GM21360 (cell line): ENCODE measurements around the gene CPNE1.

Source experiments
- ATAC-seq: cut with Tn5 transposase; IDR thresholded peaks from one replicate; pipeline ENCODE4 v1.9.1; 2021; ENCODE audit warnings: mild to moderate bottlenecking, moderate library complexity; ENCODE audit not compliant: unreplicated experiment

CPNE1 gene

DNA sequence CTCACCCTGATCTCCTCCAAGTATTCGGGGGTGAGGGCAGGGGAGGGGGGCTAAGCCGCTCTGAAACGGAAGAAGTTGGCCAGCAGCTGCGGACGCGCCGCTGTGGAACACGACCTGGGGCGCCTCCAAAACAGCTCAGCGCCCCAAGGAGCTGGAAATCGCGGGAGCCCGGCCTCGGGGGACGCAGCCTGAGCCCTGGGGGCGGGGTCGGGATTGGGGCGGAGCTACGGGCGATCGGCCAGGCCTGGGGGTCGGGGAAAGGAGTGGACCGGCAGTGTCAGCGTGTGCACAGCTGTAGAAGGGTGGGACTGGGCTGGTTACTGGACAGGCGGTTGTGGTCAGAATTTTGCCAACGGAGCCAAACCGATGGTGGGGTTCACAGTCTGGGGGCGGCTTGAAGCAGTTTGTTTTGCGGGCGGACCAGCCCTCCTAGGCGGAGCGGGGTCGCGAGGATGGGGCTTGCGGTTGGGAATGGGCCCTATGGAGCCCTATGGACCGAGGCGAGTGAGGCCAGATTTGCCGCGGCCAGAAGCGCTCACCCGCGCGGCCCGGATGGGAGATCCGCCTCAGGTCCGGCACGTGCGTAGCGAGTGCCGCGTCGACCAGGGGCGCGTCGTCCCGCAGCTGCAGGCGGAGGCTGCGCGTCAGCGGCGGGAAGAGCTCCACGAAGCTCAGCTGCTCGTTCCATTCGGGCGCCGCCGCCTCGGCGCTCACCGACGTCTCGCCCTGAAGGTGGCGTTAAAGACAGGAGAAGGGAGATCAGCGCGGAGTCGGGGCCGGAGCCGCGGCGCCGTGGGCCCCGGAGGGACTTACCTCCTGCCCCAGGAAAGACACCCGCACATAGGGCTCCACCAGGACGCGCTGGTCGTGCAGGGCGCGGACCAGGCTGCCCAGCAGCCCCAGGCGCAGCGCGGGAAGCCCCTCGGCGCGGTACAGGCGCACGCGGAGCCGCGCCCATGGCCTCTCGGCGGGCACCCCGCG, 63.4 kb downstream of the CPNE1 start:
- ATAC-seq = no peak

DNA sequence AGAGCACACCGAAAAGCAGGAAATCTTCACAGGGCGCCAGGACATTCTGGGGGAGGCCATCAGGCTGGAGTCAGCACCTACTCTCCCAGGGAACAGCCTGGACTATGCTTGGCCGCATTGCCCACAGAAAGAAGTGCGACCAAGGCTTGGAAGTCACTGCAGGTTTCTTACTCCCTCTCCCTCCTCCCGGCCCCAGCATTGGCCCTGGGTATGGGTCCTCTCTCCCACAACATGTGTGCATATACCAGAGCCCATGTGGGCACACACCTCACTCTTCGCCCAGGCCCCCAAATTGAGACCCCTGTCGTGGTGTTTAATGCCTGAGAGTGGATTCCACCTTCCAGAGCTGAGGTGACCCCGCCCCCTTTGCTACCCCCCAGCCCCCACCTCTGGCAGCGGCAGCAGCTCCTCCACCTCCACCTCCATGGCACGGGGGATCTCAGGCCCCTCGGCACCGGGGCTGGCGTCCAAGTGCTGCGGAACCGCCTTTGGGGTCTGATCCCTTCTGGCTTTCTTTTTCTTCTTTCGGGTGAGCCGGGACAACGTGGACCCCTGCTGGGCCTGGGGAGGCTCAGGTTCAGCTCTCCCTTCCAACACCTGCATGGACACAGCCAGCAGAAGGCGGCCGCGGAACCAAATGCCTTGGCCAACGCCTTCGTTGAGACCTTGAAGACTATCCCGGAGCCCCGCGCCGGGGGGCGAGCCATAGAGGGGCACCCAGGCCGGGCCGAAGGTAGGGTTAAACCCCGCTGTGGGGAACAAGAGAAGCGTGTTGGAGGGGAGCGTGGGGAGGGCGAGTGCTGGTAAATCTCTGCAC, 64.3 kb downstream of the CPNE1 start:
- no peak for ATAC-seq

DNA sequence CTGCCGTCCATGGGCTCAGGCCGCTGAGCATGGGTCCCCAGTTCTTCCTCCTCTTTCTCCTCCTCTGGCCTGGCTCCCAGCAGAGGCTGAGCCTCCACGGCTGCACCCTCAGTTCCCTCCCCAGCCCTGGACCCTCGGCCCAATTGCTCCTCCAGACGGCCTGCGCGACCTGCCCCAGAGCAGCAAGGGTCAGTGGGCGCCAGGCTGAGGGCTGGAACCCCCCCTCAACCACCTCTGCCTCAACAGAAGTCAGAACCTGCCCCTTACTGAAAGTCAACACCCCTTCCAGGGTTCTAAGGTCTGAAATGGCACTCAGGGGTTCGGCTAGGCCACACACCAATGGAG, 65.0 kb downstream of the CPNE1 start:
- ATAC-seq = no peak

DNA sequence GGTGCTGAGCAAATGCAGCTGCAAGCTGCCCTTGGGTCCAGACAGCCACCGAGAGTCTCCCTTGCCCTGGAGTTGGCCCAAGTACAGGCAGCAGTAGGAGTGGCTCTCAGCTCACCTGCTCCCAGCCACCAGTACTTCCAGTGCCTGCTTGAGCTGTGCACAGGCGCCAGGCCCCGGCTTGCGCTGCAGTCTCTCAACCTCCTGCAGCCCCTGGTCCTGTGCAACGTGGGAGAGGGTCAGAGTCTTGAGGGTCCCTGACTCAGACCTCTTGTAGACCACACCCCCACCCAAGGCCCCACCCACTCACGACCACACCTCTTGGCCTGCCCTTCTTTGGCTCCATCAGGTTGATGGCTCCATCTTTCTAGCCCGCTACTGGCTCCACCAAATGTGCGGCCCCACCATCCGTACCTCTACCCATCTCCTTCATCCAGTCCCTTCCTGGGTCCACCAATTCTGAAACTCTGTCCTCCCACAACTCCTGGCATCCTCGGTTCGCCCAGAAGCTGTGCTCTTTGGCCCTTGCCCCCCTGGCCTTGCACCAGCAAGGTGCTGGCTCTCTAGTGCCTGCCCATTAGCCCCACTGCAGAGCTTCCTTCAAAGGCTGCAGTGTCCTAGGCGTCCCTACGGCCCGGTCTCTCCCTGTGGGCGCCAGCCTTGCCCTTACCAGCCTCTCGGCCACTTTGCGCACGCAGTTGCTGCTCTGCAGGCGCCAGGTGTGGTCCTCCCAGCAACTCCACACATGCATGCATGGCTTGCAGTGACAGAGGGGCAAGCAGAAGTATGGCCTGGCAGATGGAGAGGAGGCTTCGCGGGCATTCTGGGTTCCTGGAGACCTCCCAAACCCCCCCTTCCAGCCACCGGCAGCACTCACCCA, 65.6 kb downstream of the CPNE1 start:
- no peak for ATAC-seq

DNA sequence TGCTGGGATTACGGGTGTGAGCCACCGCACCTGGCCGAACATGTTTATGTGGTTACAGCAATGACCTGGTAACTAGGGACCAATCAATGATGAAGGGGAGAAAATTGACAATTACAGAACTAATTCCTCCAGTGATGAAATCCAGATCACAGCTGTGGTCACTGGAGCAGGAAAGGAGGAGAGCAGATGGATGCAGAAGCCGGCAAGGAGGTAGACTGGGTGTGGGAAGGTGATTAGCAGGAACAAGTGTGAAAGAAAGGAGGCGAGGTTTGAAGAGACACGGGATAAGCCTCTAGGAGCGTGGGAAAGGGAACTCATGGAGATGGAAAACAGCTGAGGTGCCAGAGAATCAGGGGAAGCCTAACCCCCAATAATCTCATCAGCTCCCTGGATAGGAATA, 66.2 kb downstream of the CPNE1 start:
- ATAC-seq = no peak

DNA sequence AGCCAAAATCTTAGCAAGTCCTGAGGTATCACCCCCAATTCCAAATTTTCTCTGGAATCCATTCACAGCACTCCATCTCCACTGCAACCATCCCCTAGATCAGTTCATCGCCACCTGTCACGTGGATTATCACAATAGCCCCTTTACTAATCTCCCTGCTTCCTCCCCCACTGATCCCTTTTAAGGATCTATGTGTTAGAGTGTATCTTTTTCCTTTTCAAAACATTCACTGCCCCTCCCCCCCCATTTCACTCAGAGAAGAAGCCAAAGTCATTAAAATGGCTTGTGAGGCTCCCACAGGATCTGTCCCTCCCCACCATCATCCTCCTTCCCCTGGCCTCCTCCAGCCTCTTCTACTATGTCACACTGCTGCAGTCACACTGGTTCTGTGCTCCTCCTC, 67.5 kb downstream of the CPNE1 start:
- ATAC-seq = no peak

DNA sequence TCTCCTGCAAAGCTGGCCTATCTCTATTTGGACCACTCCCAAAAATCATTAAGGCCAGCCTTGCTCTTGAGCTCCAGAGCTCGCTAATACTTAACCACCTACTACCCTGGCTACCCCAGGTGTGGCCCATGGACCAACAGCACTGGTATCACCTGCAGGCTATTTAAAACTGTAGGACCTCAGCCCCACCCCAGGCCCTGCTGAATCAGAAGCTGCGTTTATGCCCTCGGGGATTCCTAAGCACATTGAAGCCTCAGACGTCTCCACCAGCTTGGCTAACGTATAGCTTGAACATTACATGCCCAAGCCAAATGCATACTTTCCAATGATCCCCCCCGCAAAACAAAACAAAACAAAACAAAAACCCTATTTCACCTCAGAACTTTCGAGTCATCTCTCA, 68.8 kb downstream of the CPNE1 start:
- no peak for ATAC-seq

DNA sequence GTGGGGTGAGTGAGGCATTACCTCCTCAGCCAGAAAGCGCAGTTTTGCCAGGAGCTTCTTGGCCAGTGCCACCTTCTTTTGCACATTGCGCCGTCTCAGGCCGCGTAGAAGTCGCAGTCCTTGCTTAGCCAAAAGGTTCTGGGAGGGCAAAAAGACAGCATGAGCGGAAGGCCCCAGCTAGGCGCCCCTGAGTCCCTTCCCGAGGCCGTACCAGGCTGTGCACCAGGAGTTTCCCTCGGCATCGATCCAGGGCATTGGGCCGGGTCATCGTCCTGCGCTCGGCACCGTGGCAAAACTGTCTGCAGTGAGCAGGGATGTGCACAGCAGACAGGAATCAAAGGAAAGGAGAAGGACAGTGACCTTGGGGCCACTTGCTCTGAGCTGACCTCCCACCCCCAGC, 69.2 kb downstream of the CPNE1 start:
- no peak for ATAC-seq

DNA sequence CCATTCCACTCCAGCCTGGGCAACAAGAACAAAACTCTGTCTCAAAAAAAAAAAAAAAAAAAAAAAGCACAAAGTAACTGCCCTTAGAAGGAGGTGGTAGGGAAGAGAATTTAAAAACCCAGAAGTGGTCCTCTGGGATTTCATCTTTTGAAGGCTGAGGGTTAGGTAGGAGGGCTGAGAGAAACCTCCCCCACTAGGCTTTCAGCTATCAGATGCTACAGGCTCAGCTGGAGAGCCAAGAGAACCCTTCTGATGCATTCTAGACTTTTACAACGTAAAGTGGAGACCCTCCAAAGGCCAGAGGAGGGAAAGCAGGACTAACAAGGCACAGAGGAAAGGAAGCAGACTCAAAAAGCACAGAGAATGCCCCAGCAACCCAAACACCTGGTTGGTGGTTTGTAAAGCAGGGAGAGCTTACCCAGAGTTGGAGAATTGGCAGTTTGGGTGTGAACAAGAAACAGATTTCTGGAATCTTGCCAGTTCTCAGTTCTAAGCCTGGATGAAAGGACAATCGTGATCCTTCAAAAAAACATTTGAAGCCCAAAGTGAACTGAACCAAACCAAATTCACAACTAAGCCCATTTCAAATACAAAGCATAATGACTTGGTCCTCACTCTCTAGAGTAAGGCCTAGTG, 72.2 kb downstream of the CPNE1 start:
- ATAC-seq = no peak

DNA sequence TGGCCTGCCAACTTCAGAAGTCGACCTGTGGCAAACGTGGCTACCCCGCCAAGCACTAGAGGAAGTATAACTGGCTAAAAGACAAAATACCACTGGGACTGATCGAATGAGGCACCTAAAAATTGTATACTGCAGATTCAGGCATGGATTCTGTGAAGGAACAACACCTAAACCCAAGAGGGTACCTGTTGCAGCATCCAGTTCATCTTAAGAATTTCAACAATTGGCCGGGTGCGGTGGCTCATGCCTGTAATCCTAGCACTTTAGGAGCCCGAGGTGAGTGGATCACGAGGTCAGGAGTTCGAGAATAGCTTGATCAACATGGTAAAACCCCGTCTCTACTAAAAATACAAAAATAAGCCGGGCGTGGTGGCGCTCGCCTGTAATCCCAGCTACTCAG, 76.3 kb downstream of the CPNE1 start:
- ATAC-seq = no peak

DNA sequence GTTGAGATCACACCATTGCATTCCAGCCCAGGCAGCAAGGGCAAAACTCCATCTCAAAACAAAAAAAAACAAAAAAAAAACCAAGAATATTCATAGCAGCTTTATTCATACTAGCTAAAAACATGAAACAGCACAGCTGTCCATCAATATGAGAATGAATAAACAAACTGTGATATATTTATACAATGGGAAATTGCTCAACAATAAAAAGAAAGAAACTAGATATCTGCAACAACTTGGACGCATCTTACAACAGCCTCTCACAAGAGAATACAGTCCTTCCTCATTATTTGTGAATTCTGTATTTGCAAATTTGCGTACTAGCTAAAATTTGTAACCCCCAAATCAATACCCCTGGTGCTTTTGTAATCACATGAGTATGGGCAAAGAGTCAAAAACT, 77.3 kb downstream of the CPNE1 start:
- ATAC-seq = no peak

DNA sequence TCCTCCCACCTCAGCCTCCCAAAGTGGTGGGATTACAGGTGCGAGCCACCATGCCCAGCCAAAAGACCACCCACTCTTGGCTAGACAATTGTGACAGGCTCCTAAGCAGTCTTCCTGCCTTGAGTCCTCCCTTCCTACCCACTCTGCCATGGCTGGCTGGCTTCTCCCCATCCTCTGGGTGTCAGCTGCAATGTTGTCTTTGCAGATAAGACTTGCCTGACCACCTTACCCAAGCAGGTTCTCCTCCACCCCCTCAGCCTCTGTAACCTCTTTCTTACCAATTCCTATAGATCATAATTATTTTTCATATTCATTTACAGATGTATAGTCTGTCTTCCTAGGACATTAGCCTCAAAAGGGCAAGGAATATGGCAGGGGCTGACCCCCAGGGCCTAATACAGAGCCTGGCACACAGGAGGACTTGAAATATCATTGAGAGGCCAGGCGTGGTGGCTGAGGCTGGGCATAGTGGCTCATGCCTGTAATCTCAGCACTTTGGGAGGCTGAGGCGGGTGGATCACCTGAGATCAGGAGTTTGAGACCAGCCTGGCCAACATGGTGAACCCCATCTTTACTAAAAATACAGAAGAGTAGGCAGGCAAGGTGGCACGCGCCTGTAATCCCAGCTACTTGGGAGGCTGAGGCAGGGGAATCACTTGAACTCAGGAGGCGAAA, 77.8 kb downstream of the CPNE1 start:
- no peak for ATAC-seq

DNA sequence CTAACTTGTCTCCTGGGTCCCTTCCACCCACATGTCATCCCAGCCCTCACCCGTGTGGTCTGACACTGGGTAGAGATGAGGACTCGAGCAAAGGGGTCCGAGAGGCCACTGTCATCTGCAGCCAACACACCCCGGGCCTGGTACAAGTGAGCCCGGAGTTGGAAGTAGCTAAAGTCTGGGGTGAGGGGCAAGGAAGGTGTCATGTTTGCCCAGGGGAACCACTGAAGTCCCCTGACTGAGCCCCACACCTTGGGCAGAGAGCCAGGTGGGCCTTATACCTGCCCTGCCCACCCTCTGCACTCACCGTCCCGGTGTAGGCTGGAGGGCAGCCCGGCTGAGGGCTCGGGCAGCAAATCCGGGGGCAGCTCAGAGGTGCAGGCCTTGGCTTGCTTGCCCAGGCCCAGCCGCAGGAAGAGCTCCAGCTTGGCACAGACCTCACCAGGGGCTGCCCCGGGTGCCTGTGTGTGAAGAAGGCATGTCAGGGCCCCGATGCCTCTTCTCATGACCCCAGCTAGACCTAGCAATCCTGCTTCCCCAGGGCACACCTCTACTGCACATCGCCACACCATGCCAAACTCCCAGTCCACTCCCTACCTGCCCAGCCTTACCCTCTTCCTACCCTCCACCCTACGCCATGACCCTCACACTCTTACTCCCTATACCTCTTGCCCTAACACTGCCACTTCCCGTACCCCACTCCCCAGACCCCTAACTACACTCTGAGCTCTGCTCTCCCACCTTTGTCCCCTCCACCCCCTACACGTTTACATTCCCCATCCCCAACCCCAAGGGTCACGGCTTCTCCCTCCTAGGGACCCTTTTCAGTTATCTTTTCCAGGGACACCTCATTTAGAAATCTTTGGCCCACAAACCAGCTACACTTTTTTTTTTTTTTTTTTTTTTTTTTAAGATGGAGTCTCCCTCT, 80.8 kb downstream of the CPNE1 start:
- ATAC-seq = no peak

DNA sequence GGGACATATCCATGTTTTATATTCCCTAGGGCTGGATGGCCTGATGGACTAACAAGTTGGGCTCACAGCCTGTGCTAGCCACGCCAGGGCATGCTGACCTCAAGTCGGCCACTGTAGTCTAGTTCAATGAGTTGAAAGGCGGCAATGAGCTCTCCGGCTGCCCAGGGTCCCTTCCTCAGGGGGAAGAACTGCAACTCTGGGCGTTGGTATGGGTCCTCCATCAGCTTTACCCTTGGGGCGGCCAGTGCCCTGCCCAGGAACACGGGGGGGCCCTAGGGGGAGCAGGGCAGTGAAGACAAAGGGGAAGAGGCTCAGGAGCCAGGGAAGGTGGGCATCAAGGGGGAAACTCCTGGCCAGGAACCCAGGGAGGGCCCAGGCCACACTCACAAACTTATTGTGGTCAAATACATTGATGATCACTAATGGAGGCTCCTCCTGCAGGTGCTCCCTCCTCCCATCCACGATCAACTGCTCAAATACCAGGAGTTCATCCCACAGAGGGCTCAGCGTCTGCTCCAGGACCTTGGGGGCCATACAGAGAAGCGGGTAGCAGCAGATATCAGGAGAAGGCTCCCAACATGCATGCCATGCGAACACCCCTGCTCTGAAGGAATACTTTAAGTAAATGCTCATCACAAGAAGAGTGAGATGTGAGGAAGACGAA, 81.8 kb downstream of the CPNE1 start:
- no peak for ATAC-seq

DNA sequence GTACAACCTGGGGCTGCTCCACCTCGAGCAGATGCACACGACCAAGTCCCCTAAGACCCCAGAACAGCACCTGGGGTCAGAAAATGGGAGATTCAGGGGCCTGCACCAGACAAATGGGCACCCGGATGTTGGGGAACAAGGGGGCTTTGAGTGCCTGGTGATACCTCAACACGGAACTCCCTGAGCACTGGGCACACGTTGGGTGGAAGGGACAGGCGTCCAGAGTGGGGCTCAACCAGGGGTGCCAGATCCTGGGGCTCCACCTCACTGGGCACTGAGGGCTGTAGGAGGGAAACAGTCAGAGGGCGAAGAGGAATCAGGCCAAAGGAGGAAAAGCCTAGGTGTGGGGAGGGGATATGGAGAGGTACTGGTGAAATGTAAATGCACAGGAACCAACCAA, 82.6 kb downstream of the CPNE1 start:
- no peak for ATAC-seq

DNA sequence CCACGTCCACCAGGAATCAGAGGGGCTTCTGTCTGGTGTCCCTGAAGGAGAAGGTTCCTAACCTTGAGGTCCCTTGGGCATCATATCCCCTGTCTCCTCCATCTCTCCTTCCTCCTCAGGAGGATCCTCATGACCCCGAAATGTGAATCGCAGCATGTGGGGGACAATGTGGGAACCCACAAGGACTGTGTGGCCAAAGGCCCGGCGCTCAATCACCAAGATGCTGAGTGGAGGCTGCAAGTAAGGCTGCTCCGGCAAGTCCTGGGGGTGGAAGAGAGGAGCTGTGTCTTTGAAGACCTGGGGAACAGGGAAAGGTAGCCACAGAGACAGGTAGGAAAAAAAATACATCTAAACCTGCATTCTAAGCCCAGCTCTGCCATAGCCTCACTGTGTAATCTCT, 85.5 kb downstream of the CPNE1 start:
- no peak for ATAC-seq

DNA sequence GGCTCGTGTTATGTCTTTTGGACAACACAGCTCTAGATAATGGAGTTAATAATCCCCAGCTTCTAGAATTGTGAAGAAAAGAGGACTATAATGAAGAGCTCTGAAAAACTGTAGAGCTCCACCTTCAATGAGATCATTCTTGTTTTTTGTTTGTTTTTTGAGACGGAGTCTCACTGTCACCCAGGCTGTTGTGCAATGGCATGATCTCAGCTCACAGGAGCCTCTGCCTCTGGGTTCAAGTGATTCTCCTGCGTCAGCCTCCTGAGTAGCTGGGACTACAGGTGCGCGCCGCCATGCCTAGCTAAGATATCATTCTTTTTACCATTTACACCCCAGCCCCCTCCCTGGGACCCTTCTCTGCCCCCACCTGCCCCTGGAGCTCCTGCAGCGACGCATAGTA, 86.2 kb downstream of the CPNE1 start:
- no peak for ATAC-seq

DNA sequence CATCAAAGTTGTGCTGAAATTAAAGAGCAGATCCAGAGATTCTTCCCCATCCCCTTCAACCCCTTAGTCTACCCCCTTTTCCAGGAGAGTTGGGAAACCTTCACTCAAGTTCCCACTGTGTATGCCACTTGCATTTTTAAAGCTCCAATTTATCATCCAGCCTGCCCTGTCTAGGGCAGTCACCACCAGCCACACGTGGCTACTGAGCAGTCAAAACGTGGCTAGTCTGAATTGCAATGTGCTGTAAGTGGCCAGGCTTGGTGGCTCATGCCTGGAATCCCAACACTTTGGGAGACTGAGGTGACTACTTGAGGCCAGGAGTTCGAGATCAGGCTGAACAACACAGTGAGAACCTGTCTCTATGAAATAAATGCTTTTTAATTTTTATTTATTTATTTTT, 87.9 kb downstream of the CPNE1 start:
- ATAC-seq = no peak
